GM18498 (cell line): ENCODE results near the gene NDUFA13.

Source experiments
- ATAC-seq: cut with Tn5 transposase; IDR thresholded peaks from one replicate; pipeline ENCODE4 v1.9.1; 2021; ENCODE audit warnings: mild to moderate bottlenecking, moderate library complexity; ENCODE audit not compliant: unreplicated experiment

The NDUFA13 gene

GRCh38 chr19:19531951-19532805 is 16.2 kb downstream of the NDUFA13 start:
- ATAC-seq, result peak; percentile 61

GRCh38 chr19:19532806-19533701 is 17.0 kb downstream of the NDUFA13 start:
- ATAC-seq, result no peak

GRCh38 chr19:19533841-19534240 is 17.8 kb downstream of the NDUFA13 start:
- no peak for ATAC-seq

GRCh38 chr19:19534556-19535265 is 18.7 kb downstream of the NDUFA13 start:
- ATAC-seq, result no peak

- ATAC-seq, result no peak
These were observed 19.5 kb downstream of the NDUFA13 start for GRCh38 chr19:19535311-19536191.

GRCh38 chr19:19537075-19538048 is 21.3 kb downstream of the NDUFA13 start:
- ATAC-seq, result no peak

GRCh38 chr19:19538061-19538784 is 22.2 kb downstream of the NDUFA13 start, which contains the start of gene CILP2:
TSS of gene CILP2 (plus strand) at chr19:19538265. CDS start at chr19:19538350, 85 bp downstream.
- no peak for ATAC-seq

- ATAC-seq, result no peak
These were observed 22.8 kb downstream of the NDUFA13 start for GRCh38 chr19:19538785-19539166.

- ATAC-seq, result no peak
These were observed 23.7 kb downstream of the NDUFA13 start for GRCh38 chr19:19539698-19540063.

GRCh38 chr19:19540064-19540714 is 24.2 kb downstream of the NDUFA13 start:
- no peak for ATAC-seq

- ATAC-seq, result peak; percentile 51
These were observed 24.9 kb downstream of the NDUFA13 start for GRCh38 chr19:19540715-19541515.

GRCh38 chr19:19541616-19542015 is 25.6 kb downstream of the NDUFA13 start:
- no peak for ATAC-seq

GRCh38 chr19:19542507-19542906 is 26.5 kb downstream of the NDUFA13 start:
- ATAC-seq, result no peak

GRCh38 chr19:19543101-19543500 is 27.1 kb downstream of the NDUFA13 start:
- ATAC-seq, result no peak

- no peak for ATAC-seq
These were observed 27.6 kb downstream of the NDUFA13 start for GRCh38 chr19:19543640-19544039.

- no peak for ATAC-seq
These were observed 28.4 kb downstream of the NDUFA13 start for GRCh38 chr19:19544257-19544953.
